GM18520 (cell line): ENCODE data around the gene PMAIP1.
"Not testable (repeated sequence)": the region's sequence is repeated elsewhere in the genome, so short reads cannot be mapped to it uniquely, and the experiment has no call there.

Experiments used
- ATAC-seq: cut with Tn5 transposase; IDR thresholded peaks from one replicate; pipeline ENCODE4 v1.9.1; 2021; ENCODE audit not compliant: unreplicated experiment

PMAIP1 gene

DNA sequence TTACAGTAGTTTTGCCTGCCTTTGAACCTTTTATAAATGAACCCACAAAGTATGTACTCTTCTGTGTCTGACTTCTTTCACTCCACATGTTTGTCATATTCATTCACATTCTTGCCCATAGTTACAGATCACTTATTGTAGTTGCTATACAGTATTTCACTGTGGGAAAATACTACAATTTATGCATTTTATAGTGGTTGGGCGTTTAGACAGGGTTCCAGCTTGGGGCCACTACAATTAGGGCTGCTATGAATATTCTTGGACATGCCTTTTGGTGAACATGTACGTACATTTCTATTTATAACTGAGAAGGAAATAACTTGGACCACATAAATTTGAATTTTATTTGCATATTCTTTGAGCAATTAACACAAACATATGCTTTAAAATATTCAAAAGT lies 15.4 kb upstream of the PMAIP1 start:
- no peak for ATAC-seq

DNA sequence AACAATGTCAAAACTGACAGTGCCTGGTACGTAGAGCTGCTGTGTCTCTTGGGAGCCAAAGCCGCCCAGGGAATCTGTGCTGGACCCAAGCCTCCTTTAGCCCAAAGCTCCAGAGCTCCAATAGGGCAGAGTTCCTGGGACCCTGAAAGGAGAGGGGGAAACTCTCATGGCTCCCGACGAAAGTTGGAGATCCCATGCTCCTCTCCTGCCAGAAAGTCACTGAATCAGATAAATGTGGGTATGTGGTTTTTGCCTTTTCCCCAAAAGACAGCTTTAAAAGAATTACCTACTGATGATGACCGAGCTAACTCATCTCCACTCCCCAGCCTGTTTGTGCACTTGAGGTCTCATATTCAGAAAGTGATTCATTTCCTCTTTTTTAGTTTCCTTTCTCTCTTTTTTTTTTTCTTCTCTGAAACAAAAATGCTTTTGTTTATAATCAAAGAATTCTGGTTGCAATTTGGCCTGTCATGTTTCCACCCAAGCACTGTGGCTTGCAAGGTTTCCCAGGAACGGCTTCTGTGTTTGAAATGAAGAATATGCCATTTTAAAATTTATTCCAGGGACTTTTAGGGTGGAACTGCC lies 14.1 kb upstream of the PMAIP1 start:
- peak; percentile 83 for ATAC-seq

DNA sequence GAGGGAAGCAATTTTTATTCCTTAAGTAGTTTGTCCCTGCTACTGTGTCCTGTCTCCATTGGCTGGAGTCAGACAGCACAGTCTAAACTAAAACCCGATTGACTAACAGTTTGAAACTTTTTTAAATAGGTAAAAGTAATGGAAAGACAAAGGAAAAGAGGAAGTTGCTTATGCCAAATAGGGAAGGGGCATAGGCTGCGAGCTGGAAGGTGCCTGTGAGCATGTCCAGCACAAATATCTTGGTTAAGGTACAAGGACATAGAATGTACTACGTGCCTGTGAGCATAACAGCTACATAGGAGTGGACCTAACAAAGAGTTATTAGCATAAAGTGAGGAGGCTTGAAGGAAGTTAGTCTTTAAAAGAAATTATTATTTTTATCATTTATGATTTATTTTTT lies 13.4 kb upstream of the PMAIP1 start:
- ATAC-seq, result not testable (repeated sequence)

DNA sequence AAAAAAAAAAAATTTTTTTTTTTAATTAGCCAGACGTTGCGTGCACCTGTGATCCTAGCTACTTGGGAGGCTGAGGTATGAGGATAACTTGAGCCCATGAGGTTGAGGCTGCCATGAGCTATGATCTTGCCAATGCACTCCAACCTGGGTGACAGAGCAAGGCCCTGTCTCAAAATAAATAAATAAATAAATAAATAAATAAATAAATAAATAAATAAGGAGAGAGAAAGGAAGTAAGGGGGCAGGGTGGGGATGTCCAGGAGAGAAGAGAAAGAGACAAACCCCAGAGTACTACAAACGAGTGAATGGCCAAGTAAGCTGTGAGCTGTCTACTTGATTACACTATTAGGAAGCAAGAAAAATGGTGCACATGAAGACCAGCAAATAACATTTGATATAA lies 7.7 kb upstream of the PMAIP1 start:
- no peak for ATAC-seq

DNA sequence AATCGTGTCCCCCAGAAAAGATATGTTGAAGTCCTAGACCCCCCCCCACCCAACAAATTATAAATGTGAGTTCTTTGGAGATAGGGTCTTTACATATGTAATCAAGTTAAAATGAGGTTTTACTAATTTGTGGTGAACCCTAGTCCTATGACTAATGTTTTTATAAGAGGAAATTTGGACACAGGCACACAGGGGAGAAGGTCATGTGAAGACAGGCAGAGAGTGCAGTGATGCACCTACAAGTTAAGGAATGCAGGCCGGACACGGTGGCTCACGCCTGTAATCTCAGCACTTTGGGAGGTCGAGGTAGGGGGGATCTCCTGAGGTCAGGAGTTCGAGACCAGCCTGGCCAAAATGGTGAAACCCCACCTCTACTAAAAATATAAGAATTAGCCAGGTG lies 5.8 kb upstream of the PMAIP1 start:
- ATAC-seq, result no peak

DNA sequence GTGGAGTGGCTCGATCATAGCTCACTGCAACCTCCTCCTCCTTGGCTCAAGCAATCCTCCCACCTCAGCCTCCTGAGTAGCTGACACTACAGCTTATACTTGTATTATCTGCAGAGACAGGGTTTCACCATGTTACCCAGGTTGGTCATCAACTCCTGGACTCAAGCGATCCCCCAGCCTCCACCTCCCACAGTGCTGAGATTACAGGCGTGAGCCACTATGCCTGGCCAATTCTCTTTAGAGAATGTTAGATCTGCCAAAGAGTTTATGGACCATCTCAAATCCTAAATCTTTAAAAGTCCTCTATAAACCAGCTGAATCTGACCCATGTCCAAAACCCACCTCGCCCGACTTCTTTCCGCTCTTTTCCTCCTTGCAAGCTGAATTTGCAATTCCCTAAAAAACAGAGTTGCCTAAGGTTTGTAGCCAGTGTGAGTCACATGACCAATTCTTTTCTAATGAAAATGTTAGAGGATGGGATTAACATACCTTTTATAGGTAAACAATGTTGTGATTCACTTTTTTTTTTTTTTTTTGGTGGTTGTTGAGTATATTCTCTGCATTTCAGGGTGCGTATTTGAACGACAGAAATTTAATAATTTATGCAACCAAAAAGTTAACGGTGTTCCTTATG lies 2.4 kb upstream of the PMAIP1 start:
- ATAC-seq, result no peak

DNA sequence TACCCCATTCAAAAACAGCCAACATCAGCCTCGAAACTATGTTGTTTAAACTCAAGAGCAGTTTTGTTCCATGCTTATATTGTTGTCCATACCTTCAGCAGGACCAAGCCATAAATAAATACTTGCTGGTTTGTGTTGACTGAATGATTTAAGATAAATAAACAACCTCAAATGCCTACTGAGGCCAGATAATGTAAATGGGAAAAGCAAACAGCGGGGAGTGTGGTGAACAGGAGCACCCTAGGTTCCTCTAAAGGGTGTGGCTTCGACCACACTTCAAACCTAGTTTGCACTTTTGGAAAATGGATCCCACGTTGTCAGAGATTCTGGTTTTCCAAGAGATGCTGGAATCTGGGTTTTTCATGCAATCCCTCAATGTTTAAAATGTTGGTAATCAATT lies 1.7 kb upstream of the PMAIP1 start:
- no peak for ATAC-seq

DNA sequence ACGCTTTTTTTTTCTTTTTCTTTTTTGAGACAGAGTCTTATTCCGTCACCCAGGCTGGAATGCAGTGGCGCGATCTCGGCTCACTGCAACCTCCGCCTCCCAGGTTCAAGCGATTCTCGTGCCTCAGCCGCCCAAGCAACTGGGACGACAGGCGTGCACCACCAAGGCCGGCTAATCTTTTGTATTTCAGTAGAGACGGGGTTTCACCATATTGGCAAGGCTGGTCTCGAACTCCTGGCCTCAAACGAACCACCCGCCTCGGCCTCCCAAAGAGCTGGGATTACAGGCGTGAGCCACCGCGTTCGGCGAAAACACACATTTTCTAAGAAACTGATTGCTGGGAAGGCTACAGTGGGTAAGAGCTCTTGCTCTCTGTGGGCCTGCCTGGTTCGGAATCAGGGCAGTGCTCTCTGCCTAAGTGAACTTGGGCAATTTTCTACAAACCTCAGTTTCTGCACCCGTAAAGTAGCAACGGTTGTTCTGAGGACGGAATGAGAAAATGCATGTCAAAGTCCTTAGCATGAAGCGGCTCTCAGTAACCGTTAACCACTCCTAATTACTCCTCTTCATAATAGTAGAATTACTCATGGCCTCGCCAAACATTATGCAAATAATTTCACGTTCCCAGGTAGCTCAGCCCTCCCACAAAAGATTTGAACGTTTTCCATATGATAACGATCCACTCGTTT lies 1.0 kb upstream of the PMAIP1 start:
- peak; percentile 20 for ATAC-seq

DNA sequence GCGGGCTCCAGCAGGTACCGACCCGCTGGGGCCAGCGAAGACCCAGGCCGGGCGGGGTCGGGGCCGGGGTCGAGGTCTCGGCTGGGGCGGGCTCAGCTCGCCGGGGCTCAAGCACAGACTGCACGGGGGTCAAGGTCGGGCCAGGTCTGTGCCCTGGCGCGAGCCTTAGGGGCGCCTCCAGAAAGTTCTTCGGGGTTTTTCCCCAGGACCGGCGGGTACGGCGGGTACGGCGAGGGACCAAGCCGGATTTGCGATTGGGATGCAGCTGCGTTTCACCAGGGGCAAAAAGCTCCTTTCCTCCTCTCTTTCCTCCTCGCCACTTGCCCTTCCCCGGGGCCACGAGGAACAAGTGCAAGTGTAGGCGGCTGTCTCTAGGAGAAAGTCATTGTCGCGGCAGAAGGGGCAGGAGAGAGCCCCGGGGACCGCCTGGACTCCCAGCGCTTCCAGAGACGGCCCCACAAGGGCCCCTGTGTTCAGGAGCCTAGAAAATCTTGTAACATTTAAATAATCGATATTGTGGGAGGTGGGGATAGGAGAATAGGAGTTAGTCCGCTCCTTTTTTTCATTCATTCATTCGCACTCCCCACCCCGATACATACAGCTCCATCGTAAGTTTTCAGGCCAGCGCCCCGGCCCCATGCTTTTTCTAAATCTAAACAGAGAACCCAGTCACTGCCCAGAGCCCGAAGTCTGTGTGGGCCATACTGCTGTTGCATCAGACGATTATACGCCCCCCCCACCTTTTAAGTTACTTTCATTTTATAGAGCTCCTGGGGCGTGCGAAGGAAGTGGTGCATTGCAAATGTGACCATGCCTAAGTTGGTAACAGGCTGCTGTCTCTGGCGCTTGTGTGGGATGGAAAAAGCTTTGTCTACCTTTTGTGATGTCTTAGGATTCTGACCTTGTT lies 679 bp downstream of the PMAIP1 start:
- peak; percentile 18 for ATAC-seq

DNA sequence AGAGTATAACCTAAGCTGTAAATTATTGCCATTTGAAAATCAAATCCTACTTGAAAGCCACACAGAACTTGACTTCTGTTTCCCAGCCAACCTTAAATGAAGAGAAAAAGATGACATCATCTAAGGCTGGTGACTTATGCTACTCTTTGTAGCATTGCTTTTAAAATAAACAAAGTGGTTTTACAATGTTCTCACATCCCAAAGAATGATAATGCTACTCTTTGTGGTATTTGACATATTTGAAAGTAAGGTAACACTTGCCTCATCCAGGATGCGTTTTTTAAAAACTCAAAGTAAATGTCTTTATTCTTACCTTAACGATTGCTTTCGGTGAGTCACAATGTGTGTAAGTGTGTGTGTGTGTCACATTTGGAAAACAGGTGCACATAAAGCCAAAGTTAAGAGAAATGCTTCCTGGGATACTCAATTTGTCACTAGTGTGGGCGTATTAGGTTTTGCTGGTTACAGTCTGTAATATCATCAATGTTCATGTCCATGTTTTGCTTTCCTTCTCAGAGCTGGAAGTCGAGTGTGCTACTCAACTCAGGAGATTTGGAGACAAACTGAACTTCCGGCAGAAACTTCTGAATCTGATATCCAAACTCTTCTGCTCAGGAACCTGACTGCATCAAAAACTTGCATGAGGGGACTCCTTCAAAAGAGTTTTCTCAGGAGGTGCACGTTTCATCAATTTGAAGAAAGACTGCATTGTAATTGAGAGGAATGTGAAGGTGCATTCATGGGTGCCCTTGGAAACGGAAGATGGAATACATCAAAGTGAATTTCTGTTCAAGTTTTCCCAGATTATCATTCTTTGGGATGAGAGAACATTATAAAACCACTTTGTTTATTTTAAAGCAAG lies 2.6 kb downstream of the PMAIP1 start:
- no peak for ATAC-seq

DNA sequence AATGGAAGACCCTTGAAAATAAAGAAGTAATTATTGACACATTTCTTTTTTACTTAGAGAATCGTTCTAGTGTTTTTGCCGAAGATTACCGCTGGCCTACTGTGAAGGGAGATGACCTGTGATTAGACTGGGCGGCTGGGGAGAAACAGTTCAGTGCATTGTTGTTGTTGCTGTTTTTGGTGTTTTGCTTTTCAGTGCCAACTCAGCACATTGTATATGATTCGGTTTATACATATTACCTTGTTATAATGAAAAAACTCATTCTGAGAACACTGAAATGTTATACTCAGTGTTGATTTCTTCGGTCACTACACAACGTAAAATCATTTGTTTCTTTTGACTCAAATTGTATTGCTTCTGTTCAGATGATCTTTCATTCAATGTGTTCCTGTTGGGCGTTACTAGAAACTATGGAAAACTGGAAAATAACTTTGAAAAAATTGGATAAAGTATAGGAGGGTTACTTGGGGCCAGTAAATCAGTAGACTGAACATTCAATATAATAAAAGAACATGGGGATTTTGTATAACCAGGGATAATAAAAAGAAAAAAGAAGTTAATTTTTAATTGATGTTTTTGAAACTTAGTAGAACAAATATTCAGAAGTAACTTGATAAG lies 3.3 kb downstream of the PMAIP1 start:
- no peak for ATAC-seq

DNA sequence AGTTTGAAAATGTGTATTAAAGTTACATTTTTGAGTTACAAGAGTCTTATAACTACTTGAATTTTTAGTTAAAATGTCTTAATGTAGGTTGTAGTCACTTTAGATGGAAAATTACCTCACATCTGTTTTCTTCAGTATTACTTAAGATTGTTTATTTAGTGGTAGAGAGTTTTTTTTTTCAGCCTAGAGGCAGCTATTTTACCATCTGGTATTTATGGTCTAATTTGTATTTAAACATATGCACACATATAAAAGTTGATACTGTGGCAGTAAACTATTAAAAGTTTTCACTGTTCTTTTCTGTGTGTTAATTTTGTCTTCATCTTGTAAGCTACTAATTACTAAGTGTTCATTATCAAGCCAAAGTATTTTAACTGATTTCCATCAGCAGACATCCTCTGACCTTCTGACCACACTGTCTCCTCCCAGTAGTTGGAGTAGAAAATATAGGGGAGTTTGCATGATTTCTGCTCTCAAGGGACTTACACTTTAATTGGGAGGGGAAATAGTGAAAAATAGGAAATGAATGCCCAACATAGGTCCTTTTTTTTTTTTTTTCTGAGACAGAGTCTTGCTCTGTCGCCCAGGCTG lies 4.3 kb downstream of the PMAIP1 start:
- no peak for ATAC-seq

DNA sequence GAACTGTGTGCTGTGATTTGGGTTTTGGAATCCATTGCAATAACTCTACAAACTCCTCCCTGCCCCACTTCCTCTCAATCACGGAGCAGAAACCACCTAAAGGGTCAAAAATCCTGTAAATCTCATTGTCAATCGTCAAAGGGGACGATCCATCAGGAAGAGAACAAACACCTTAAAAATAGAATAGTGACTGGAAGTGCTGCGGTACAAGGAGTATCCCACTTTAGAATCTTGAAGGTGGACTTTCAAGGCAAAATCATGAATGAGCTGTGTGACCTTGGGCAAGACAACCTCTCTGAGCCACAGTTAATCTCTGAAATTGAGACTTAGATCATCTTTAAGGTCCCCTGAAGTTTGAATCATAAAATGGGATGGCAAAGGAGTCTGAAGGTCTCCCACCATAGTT lies 5.9 kb downstream of the PMAIP1 start:
- ATAC-seq, result no peak

DNA sequence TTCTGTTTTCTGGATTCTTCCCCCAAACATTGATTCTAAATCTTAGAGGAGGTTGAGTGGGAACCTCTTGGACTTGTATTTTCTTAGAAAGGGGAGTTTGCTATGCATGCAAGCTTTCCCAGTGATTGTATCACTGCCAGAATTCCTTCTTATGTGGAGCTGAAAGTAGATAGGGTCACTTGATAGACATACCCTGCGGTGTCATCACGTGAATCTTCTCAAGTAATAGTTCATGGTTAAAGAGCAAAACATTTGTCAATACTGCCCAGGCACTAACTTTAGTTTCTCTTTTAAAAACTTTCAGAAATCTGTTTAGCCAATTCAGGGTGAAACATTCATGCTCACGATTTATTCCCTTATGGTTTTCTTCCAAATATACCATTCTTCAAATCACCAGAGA lies 6.4 kb downstream of the PMAIP1 start:
- ATAC-seq, result no peak

DNA sequence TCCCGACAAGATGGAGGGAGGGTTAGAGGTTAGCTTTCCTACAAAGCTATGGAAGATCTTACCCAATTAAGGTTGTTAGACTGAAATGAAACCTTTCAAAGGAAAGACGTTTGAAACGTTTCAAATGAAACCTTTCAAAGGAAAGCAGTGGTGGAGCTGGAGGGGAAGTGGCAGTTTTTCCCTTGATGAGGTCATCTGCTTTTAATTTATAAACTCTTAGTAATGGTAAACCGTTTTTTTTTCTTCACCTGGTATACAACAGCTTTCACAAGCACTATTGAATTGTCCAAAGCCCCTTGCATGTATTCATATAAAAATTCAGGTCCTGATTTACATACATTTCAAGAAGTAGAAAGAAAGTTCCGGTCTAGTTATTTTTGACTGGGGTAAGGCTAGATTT lies 7.4 kb downstream of the PMAIP1 start:
- no peak for ATAC-seq

DNA sequence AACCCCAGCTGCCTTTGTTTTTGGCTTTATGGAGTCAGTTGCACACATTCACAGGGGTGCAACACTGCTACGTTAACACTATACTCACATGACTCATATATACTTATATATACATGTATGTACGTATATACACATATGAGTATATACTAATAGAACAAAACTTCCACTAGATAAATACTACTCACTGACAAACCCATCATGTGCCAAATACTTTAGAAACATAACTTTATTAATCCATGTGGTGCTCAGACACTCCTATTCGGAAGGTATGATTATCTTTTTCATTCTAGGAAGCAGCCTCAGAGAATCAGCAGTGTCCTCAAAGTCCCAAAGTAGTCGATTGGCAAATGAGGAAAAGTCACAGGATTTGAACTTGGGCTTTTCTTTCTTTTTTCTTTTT lies 7.9 kb downstream of the PMAIP1 start:
- no peak for ATAC-seq

DNA sequence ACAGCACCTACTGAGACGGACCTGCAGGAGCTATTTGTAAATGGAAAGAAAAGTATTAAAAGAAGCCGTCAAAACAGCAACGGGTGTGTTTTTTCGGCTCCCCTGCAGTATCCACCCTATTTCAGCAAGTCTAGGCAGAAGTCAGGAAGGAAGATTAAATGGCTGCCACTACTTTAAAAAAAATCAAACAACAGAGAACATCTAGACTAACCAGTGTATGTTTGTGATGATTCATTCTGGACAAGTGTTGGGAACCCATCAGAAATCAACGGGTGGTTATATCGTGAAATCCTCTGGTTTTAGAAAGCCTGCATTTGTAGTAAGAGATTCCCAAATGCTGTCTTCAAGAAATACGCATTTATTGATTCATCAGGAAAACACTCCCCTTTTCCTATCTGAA lies 9.0 kb downstream of the PMAIP1 start:
- no peak for ATAC-seq

DNA sequence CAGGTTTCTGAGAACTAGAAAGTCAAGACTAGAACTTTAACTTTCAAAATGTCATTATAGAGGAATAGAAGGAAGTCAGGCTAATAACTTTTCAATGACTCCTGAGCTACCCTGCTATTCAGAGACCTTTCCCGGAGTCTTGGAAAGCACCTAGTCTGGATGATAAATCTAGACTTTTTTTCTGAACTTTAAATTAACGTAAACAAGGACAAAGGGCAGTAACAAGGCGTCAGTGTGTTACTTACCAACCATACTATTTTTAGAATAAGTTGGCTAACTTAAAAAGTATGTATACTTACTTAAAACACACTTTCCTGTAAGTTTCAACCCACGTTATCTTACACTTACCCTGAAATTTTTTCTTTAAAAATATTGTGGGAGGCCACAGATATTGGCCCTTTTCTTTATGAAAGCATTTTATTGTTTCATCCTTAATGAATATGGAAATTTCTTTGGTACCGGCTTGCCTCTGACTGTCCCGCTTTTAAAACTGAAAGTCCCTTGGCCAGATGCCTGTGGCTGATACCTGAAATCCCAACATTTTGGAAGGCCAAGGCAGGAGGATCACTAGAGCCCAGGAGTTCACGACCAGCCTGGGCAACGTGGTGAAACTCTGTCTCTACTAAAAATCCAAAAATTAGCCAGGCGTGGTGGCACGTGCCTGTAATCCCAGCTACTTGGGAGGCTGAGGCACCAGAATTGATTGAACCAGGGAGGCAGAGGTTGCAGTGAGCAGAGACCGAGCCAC lies 9.7 kb downstream of the PMAIP1 start:
- ATAC-seq, result no peak

DNA sequence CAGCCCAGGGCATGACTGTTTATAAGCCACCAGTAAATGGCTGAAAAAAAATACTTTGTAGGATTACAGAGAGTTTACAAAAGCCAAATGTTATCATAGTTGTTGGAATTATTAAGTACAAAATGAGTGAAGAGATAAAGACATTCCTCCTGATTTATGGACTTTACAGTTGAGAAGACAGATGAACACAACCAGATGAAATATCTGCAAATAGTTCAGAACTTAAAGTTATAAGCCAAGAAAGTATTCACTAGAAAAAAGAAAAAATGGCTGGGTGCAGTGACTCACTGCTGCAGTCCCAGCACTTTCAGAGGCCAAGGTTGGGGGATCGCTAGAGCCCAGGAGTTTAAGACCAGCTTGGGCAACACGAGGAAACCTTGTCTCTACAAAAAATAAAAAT lies 11.2 kb downstream of the PMAIP1 start:
- no peak for ATAC-seq
